OCI-LY7 (cell line): ENCODE data around the gene RNF149.

Source experiments
- CTCF ChIP-seq: fragments of 200-600 bp; sonication (generic); conservative IDR thresholded peaks from 2 replicates; pipeline ENCODE4 v1.5.1; 2014; ENCODE audit warnings: mild to moderate bottlenecking, antibody characterized with exemption, low read length, moderate library complexity, mixed read lengths
- EZH2phosphoT487 ChIP-seq: fragments of 200-600 bp; sonication (generic); IDR thresholded peaks from 2 replicates; pipeline ENCODE4 v1.6.1; 2018; ENCODE audit warnings: low read depth, borderline replicate concordance, mild to moderate bottlenecking, mixed run types, antibody characterized with exemption, low read length, moderate library complexity, mixed read lengths

GRCh38 chr2:101277111-101277510 is 31.4 kb downstream of the RNF149 start:
- no peak for TF ChIP-seq CTCF
- no peak for TF ChIP-seq EZH2phosphoT487
